Neural progenitor cell (in vitro differentiated cells): ENCODE measurements around the gene ABTB2. TPM values are rescaled to one million over a fixed set of nuclear protein-coding genes. Genes with fewer than 3 reads are reported as not detected.
A peak's percentile ranks its signal among the peaks of the same experiment; 100 is the strongest.

Experiments
- DNase-seq: peaks from one replicate; pipeline ENCODE4 v3.0.0-alpha.2; 2016; ENCODE audit warnings: low spot score
- H2AFZ ChIP-seq: fragments of 200-600 bp; sonication (generic); replicated peaks from 2 replicates; pipeline ENCODE4 v1.6.1; 2016; ENCODE audit warnings: antibody characterized with exemption
- H3F3A ChIP-seq: fragments of 200-600 bp; sonication (generic); 2 replicates; pipeline ENCODE4 v1.6.1; 2016; ENCODE audit warnings: antibody characterized with exemption, low read depth
- H3K27ac ChIP-seq: fragments of 200-600 bp; sonication (generic); 2 replicates; pipeline ENCODE4 v1.5.1; 2016; ENCODE audit warnings: mild to moderate bottlenecking
- H3K27me3 ChIP-seq: fragments of 200-600 bp; sonication (generic); 2 replicates; pipeline ENCODE4 v1.6.1; 2016; ENCODE audit warnings: mild to moderate bottlenecking, moderate library complexity
- H3K36me3 ChIP-seq: fragments of 200-600 bp; sonication (generic); 2 replicates; pipeline ENCODE4 v1.5.1; 2016
- H3K4me1 ChIP-seq: fragments of 200-600 bp; sonication (generic); 2 replicates; pipeline ENCODE4 v1.6.1; 2016; ENCODE audit warnings: mixed run types
- H3K4me2 ChIP-seq: fragments of 200-600 bp; sonication (generic); 2 replicates; pipeline ENCODE4 v1.6.1; 2016
- H3K4me3 ChIP-seq: fragments of 200-600 bp; sonication (generic); 2 replicates; pipeline ENCODE4 v1.5.1; 2016
- H3K79me2 ChIP-seq: fragments of 200-600 bp; sonication (generic); 2 replicates; pipeline ENCODE4 v1.6.1; 2016; ENCODE audit warnings: low read depth
- H3K9ac ChIP-seq: fragments of 200-600 bp; sonication (generic); 2 replicates; pipeline ENCODE4 v1.6.1; 2016
- H3K9me3 ChIP-seq: fragments of 200-600 bp; sonication (generic); 2 replicates; pipeline ENCODE4 v1.5.1; 2016; ENCODE audit warnings: low read depth
- H4K20me1 ChIP-seq: fragments of 200-600 bp; sonication (generic); 2 replicates; pipeline ENCODE4 v1.6.1; 2016; ENCODE audit warnings: low read depth
- H3K27ac Mint-ChIP-seq: 3 replicates; pipeline ENCODE4 v1.8.0; 2021; ENCODE audit warnings: mixed read lengths
- H3K27me3 Mint-ChIP-seq: 2 replicates; pipeline ENCODE4 v1.8.0; 2022; ENCODE audit warnings: low read depth, mild to moderate bottlenecking, inconsistent platforms, moderate library complexity, mixed read lengths; ENCODE audit not compliant: insufficient read depth
- H3K36me3 Mint-ChIP-seq: 3 replicates; pipeline ENCODE4 v1.8.0; 2021; ENCODE audit warnings: mixed read lengths
- H3K4me1 Mint-ChIP-seq: 3 replicates; pipeline ENCODE4 v1.8.0; 2021; ENCODE audit warnings: mixed read lengths
- H3K4me3 Mint-ChIP-seq: 3 replicates; pipeline ENCODE4 v1.8.0; 2021; ENCODE audit warnings: mild to moderate bottlenecking, moderate library complexity, mixed read lengths
- H3K9me3 Mint-ChIP-seq: 3 replicates; pipeline ENCODE4 v1.8.0; 2020; ENCODE audit warnings: mixed read lengths
- CTCF ChIP-seq: fragments of 200-600 bp; sonication (generic); IDR thresholded peaks from 2 replicates; pipeline ENCODE4 v1.5.1; 2017; ENCODE audit warnings: antibody characterized with exemption, mild to moderate bottlenecking
- EZH2 ChIP-seq: fragments of 200-600 bp; sonication (generic); IDR thresholded peaks from 2 replicates; pipeline ENCODE4 v1.6.1; 2017; ENCODE audit warnings: antibody characterized with exemption, mild to moderate bottlenecking, moderate library complexity
- EZH2phosphoT487 ChIP-seq: fragments of 200-600 bp; sonication (generic); IDR thresholded peaks from 2 replicates; pipeline ENCODE4 v1.6.1; 2017; ENCODE audit warnings: antibody characterized with exemption
- total RNA-seq: library from RNA; depleted of rRNA; stranded (reverse); fragments of >200 nt; gene quantifications from 2 replicates; pipeline ENCODE4 v1.2.3, GENCODE V29; 2015; ENCODE audit warnings: low replicate concordance

Gene ABTB2
- total RNA-seq, 1 donor from 2014 or later, result 0.37 TPM

GRCh38 chr11:34238533-34238932 is 119.3 kb downstream of the ABTB2 start:
- no peak overlapping the region for H3K27ac Mint-ChIP-seq
- no peak for TF ChIP-seq EZH2phosphoT487
- TF ChIP-seq EZH2, result no peak
- TF ChIP-seq CTCF, result no peak
- H3K27me3 ChIP-seq, result no peaks in the 10 kb centered on the region

GRCh38 chr11:34236572-34236971 is 121.2 kb downstream of the ABTB2 start:
- no peak overlapping the region for H3K27ac Mint-ChIP-seq
- peaks cover 22% of the 10 kb centered on the region for H4K20me1 ChIP-seq
- peak; percentile 49 for DNase-seq
- H3K9me3 Mint-ChIP-seq, result no peaks in the 10 kb centered on the region
- H3K27ac ChIP-seq, result no peak overlapping the region
- peaks cover 25% of the 10 kb centered on the region for H3K4me1 ChIP-seq
- no peaks in the 10 kb centered on the region for H3K9me3 ChIP-seq
- peaks cover 5% of the 10 kb centered on the region for H3K27me3 Mint-ChIP-seq
- no peaks in the 10 kb centered on the region for H3K79me2 ChIP-seq
- no peak overlapping the region for H3K4me3 ChIP-seq
- no peak for TF ChIP-seq EZH2phosphoT487
- TF ChIP-seq EZH2, result no peak
- no peak for TF ChIP-seq CTCF
- no peak overlapping the region for H3K4me2 ChIP-seq
- no peak overlapping the region for H2AFZ ChIP-seq
- peaks cover 19% of the 10 kb centered on the region for H3F3A ChIP-seq
- H3K4me1 Mint-ChIP-seq, result peaks cover 31% of the 10 kb centered on the region
- no peak overlapping the region for H3K4me3 Mint-ChIP-seq
- no peaks in the 10 kb centered on the region for H3K27me3 ChIP-seq
- no peaks in the 10 kb centered on the region for H3K36me3 Mint-ChIP-seq
- no peaks in the 10 kb centered on the region for H3K36me3 ChIP-seq
- H3K9ac ChIP-seq, result no peak overlapping the region

More at GRCh38 chr11:34238533-34238932, 119.3 kb downstream of the ABTB2 start:
- peaks cover 19% of the 10 kb centered on the region for H3F3A ChIP-seq
- no peak overlapping the region for H3K9ac ChIP-seq
- Mint-ChIP-seq H3K4me3 (no peak overlapping the region), H3K36me3 (no peaks in the 10 kb centered on the region), H3K27me3 (peaks cover 5% of the 10 kb centered on the region), H3K9me3 (no peaks in the 10 kb centered on the region), H3K4me1 (peaks cover 38% of the 10 kb centered on the region)
- no peak overlapping the region for H2AFZ ChIP-seq
- no peaks in the 10 kb centered on the region for H3K9me3 ChIP-seq
- H4K20me1 ChIP-seq, result peaks cover 22% of the 10 kb centered on the region
- H3K79me2 ChIP-seq, result no peaks in the 10 kb centered on the region
- peaks cover 26% of the 10 kb centered on the region for H3K4me1 ChIP-seq
- no peak overlapping the region for H3K4me2 ChIP-seq
- no peak overlapping the region for H3K27ac ChIP-seq
- DNase-seq, result no peak
- no peaks in the 10 kb centered on the region for H3K36me3 ChIP-seq
- no peak overlapping the region for H3K4me3 ChIP-seq

- peaks cover 31% of the 10 kb centered on the region for H3K4me1 Mint-ChIP-seq
- no peaks in the 10 kb centered on the region for H3K36me3 ChIP-seq
- H3F3A ChIP-seq, result peaks cover 19% of the 10 kb centered on the region
- H2AFZ ChIP-seq, result no peak overlapping the region
- no peaks in the 10 kb centered on the region for H3K9me3 ChIP-seq
- no peak overlapping the region for H3K27ac ChIP-seq
- peak; percentile 68 for DNase-seq
- peak overlapping the region; percentile 14 for H3K4me2 ChIP-seq
- H3K79me2 ChIP-seq, result no peaks in the 10 kb centered on the region
- H3K4me3 ChIP-seq, result no peak overlapping the region
- no peak for TF ChIP-seq EZH2
- no peak for TF ChIP-seq EZH2phosphoT487
- no peak for TF ChIP-seq CTCF
- H3K27ac Mint-ChIP-seq, result peak overlapping the region; percentile 4
- no peaks in the 10 kb centered on the region for H3K36me3 Mint-ChIP-seq
- H3K4me3 Mint-ChIP-seq, result no peak overlapping the region
- H3K9ac ChIP-seq, result no peak overlapping the region
- H3K27me3 ChIP-seq, result no peaks in the 10 kb centered on the region
- peaks cover 22% of the 10 kb centered on the region for H4K20me1 ChIP-seq
- H3K4me1 ChIP-seq, result peaks cover 25% of the 10 kb centered on the region
- H3K9me3 Mint-ChIP-seq, result no peaks in the 10 kb centered on the region
- H3K27me3 Mint-ChIP-seq, result peaks cover 7% of the 10 kb centered on the region
Measured at GRCh38 chr11:34235591-34236071, 122.2 kb downstream of the ABTB2 start.
